Measurements from ENCODE around the gene SET.

DNA sequence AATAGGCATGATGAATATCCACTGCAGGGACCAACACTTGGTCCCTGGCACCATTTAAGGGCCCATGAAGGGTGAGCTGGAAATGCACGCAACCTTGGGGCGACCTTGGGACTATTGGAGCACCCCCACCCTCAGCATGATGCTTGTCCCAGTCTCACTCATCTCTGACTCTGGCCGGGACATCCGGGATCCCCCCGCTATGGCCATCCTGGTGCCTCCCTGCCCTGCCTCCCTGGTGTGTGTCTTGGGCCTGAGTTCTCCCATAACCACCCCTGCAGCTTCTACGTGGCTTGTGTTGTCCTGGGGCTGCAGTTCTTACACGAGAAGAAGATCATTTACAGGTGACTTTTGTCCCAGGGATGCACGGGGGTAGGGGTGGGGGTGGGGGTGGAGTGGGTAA lies 29.0 kb downstream of the SET start:
- TF ChIP-seq, protein P1, sequence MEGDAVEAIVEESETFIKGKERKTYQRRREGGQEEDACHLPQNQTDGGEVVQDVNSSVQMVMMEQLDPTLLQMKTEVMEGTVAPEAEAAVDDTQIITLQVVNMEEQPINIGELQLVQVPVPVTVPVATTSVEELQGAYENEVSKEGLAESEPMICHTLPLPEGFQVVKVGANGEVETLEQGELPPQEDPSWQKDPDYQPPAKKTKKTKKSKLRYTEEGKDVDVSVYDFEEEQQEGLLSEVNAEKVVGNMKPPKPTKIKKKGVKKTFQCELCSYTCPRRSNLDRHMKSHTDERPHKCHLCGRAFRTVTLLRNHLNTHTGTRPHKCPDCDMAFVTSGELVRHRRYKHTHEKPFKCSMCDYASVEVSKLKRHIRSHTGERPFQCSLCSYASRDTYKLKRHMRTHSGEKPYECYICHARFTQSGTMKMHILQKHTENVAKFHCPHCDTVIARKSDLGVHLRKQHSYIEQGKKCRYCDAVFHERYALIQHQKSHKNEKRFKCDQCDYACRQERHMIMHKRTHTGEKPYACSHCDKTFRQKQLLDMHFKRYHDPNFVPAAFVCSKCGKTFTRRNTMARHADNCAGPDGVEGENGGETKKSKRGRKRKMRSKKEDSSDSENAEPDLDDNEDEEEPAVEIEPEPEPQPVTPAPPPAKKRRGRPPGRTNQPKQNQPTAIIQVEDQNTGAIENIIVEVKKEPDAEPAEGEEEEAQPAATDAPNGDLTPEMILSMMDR (conservative IDR thresholded peaks at IDR 0.05 in 1 of 2, IDR thresholded peaks at IDR 0.05 in 1 of 2; ENCODE audit: extremely low read depth in 1 of 2, insufficient read depth in 1 of 2, low read depth in 1 of 2, low read length in 2 of 2) = no peak
- TF ChIP-seq EZH2 (IDR thresholded peaks at IDR 0.05; ENCODE audit: borderline replicate concordance, low read length) = no peak

All from mammary epithelial cell (primary cell).